ENCODE results near the gene PTPN18.

DNA sequence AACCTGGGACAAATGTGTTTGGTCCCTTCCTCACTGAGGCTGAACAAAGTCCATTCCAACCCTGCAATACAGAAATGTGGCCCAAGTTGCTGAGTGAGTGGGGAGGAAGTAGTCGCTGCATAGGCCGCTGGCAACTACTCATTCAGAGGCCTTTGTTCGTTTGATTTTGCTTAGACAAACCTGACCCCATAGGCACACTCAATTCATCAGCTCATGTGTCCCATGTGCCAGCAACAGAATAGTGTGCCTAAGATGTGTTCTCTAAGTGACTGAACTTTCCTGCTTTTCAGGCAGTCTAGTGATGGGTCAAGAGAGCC, 23.0 kb downstream of the PTPN18 start:
- TF ChIP-seq, protein P1, sequence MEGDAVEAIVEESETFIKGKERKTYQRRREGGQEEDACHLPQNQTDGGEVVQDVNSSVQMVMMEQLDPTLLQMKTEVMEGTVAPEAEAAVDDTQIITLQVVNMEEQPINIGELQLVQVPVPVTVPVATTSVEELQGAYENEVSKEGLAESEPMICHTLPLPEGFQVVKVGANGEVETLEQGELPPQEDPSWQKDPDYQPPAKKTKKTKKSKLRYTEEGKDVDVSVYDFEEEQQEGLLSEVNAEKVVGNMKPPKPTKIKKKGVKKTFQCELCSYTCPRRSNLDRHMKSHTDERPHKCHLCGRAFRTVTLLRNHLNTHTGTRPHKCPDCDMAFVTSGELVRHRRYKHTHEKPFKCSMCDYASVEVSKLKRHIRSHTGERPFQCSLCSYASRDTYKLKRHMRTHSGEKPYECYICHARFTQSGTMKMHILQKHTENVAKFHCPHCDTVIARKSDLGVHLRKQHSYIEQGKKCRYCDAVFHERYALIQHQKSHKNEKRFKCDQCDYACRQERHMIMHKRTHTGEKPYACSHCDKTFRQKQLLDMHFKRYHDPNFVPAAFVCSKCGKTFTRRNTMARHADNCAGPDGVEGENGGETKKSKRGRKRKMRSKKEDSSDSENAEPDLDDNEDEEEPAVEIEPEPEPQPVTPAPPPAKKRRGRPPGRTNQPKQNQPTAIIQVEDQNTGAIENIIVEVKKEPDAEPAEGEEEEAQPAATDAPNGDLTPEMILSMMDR (IDR thresholded peaks at IDR 0.05; ENCODE audit: insufficient read depth, low read depth, low read length) = no peak
- no peak for TF ChIP-seq EZH2 (IDR thresholded peaks at IDR 0.05; ENCODE audit: insufficient read depth, low read length)

All from astrocyte (in vitro differentiated cells and primary cell).